Left cardiac atrium (tissue), 4 donors: Measurements from ENCODE around the gene LEFTY2. TPM values are rescaled to one million over a fixed set of nuclear protein-coding genes. Genes with fewer than 3 reads are reported as not detected.
"Not testable (repeated sequence)": the region's sequence is repeated elsewhere in the genome, so short reads cannot be mapped to it uniquely, and the experiment has no call there.

Experiments
- ATAC-seq, 2 donors: fragments of 200-7000 bp; cut with Tn5 transposase; one replicate each; pipeline ENCODE4 v1.9.1; 2020; ENCODE audit warnings: mild to moderate bottlenecking in 2 of 2, moderate library complexity in 2 of 2
- DNase-seq: peaks from one replicate; pipeline ENCODE4 v3.0.0-alpha.2; 2020
- intact Hi-C, 2 donors: fragments of 100-400 bp; cut with DNase I; formaldehyde crosslinking; loops; one replicate each; pipeline versions ENCODE4 v1.14.1 to v1.15.1; 2022 to 2023
- long read RNA-seq: library from polyadenylated mRNA; unstranded; transcript quantifications from one replicate; pipeline ENCODE4 v2.0.0, GENCODE V29; 2021
- total RNA-seq, 2 donors: library from RNA; stranded (reverse); fragmentation: NEBNext Ultra II Directional; extraction: Animal tissue kit (Norgen Biotek cat#: 25700); gene quantifications; one replicate each; pipeline ENCODE4 v1.2.1, GENCODE V29; 2021
- donor health status: DM: no; HTN: yes; CAD: no.
- donor health status: DM: no; HTN: yes; CAD: no; lungs with severe emphysema.
- donor health status: DM: yes; HTN: yes; CAD: no.
- donor health status: Dilated cardiomyopathy.

The LEFTY2 gene
- total RNA-seq: 1 to 10 TPM in 1 of 2 donors, under 1 TPM in 1; 0.34 to 1.2 TPM
- long read RNA-seq, partial matches to known transcripts: 0 of 1 reads
- long read RNA-seq, other reads (novel, unspliced or antisense): 0 of 1 reads

GRCh38 chr1:225941187-225941941 lies at the start of gene LEFTY2:
Gene LEFTY2, minus strand, starts transcription at chr1:225941220. Its CDS starts 80 bp downstream, at chr1:225941140.
- ATAC-seq: peak; percentile 48 to 51
- no peak for DNase-seq
- intact Hi-C loops: no loop called here

- DNase-seq (no peak), ATAC-seq (peak in 1 of 2 donors; percentile 23)
- intact Hi-C loops: no loop called here
These were observed 46.7 kb upstream of the LEFTY2 start for GRCh38 chr1:225987491-225988316.

DNA sequence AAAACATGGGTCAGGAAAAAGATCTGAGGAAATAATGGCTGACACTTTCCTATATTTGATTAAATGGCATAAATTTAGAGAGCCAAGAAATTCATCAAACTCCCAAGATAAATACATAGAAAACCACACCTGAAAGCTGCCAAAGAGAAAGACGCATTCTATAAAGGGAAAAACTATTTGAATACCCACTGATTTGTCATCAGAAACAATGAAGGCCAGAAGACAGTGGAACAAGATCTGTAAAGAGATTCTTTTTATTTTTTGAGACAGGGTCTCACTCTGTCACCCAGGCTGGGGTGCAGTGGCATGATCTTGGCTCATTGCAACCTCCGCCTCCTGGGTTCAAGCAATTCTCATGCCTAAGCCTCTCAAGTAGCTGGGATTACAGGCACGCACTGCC lies 40.7 kb upstream of the LEFTY2 start:
- intact Hi-C loops: no loop called here
- DNase-seq: no peak
- ATAC-seq: no peak

- intact Hi-C loops: no loop called here
- no peak for ATAC-seq
- no peak for DNase-seq
These were observed 39.2 kb upstream of the LEFTY2 start for GRCh38 chr1:225980005-225980836.

GRCh38 chr1:225979421-225979820 lies 38.4 kb upstream of the LEFTY2 start:
- intact Hi-C loops: loop anchor here (5.0 to 10.0 kb wide), 4 partner anchors 205 to 657 kb away; partner anchors contain the start of gene SRP9 (in 1 of the 2)
- ATAC-seq: no peak
- no peak for DNase-seq

DNA sequence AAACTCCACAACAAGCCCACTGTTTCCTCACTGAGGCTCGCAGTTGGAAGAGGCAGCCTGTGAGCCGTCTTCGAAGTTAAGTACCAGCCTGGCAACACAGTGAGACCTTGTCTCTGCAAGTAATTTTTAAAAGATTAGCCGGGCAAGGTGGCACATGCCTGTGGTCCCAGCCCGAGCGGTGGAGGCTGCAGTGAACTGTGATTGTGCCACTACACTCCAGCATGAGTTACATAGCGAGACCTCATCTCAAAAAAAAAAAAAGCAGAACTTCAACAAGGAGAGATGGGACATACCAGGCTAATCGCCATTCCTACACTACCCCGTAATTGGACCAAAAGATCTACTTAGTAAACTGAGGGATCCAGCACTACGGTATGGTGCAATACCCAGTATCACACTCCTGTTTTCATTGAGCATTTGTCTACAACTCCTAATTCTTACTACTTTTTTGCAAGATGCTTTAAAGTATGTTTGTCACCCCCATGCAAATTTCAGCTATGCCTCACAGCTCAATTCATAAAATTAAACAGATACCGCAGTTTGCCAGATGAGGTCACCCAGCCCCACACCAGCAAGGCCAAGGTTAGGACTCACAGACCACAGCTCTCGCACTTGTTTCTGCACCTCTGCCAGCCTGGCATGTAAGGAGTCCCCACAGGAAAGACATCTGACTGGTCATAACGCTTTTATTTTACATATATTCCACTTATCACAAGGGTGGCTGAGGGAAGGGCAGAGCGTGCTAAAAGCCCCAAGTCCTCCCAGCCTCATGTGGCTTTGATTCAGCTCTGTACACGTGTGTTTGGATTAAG lies 37.1 kb upstream of the LEFTY2 start:
- ATAC-seq (no peak), DNase-seq (no peak)
- intact Hi-C loops: loop anchor here (5.0 to 10.0 kb wide), 4 partner anchors 203 to 656 kb away; partner anchors contain the start of gene SRP9 (in 1 of the 2)

DNA sequence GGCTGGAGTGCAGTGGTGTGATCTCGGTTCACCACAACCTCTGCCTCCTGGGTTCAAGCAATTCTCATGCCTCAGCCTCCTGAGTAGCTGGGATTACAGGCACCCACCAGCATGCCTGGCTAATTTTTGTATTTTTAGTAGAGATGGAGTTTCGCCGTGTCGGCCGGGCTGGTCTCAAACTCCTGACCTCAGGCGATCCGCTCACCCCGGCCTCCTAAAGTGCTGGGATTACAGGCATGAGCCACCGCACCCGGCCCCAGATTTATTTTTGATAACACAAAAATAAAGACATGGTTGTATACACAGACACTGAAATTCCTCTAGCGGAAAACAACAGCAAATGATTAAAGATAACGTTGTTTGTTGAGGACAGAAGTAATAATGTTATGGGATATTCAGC lies 34.1 kb upstream of the LEFTY2 start:
- DNase-seq, ATAC-seq: not testable (repeated sequence)
- intact Hi-C loops: loop anchor here (5.0 to 10.0 kb wide), 4 partner anchors 200 to 653 kb away; partner anchors contain the start of gene SRP9 (in 1 of the 2)

DNA sequence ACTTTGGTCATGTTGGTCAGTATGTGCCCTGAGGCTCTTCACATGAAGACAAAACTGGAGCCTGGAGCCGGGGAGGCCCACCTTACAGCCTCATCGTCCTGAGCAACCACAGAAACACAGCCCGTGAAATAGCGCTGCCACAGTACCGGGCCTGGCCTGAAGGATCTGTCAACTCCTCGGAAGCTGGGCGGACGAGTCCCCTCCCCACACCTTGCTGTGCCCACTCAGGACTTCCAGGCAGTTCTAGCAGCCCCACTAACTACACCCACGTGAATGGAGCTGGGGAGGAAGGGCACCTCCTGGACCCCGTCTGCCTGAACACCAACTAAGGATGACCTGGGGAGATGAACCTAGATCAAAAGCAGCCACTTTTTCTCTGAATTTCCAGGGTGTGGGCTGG lies 33.4 kb upstream of the LEFTY2 start:
- no peak for ATAC-seq
- DNase-seq: no peak
- intact Hi-C loops: loop anchor here in 1 of 2 donors (10.0 kb wide), 2 partner anchors 200 to 650 kb away; partner anchors contain the start of gene SRP9

GRCh38 chr1:225973158-225973557 lies 32.1 kb upstream of the LEFTY2 start:
- ATAC-seq (no peak), DNase-seq (no peak)
- intact Hi-C loops: loop anchor here in 1 of 2 donors (10.0 kb wide), 2 partner anchors 198 to 648 kb away; partner anchors contain the start of gene SRP9

- intact Hi-C loops: loop anchor here in 1 of 2 donors (10.0 kb wide), 2 partner anchors 198 to 648 kb away; partner anchors contain the start of gene SRP9
- ATAC-seq (no peak), DNase-seq (no peak)
These were observed 31.5 kb upstream of the LEFTY2 start for GRCh38 chr1:225972344-225973152.

DNA sequence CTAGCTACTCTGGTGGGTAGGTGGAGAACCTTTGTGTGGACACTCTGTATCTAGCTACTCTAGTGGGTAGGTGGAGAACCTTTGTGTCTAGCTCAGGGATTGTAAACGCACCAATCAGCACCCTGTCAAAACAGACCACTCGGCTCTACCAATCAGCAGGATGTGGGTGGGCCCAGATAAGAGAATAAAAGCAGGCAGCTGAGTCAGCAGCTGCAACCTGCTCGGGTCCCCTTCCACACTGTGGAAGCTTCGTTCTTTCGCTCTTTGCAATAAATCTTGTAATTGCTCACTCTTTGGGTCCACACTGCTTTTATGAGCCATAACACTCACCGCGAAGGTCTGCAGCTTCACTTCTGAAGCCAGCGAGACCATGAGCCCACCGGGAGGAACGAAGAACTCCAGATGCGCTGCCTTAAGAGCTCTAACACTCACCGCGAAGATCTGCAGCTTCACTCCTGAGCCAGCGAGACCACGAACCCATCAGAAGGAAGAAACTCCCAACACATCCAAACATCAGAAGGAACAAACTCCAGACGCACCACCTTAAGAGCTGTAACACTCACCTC lies 29.7 kb upstream of the LEFTY2 start:
- ATAC-seq, DNase-seq: not testable (repeated sequence)
- intact Hi-C loops: loop anchor here in 1 of 2 donors (10.0 kb wide), 2 partner anchors 196 to 646 kb away; partner anchors contain the start of gene SRP9

DNA sequence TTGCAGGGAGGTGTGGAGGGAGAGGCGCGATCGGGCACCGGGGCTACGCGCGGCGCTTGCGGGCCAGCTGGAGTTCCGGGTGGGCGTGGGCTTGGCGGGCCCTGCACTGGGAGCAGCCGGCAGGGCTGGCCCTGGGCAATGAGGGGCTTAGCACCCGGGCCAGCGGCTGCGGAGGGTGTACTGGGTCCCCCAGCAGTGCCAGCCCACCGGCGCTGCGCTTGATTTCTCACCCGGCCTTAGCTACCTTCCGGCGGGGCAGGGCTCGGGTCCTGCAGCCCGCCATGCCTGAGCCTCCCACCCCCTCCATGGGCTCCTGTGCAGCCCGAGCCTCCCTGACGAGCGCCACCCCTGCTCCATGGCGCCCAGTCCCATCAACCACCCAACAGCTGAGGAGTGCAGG lies 28.7 kb upstream of the LEFTY2 start:
- intact Hi-C loops: loop anchor here in 1 of 2 donors (10.0 kb wide), 2 partner anchors 195 to 645 kb away; partner anchors contain the start of gene SRP9
- not testable (repeated sequence) for ATAC-seq, DNase-seq

- intact Hi-C loops: no loop called here
- no peak for DNase-seq
- ATAC-seq: no peak
These were observed 24.2 kb upstream of the LEFTY2 start for GRCh38 chr1:225965231-225965630.

GRCh38 chr1:225963735-225964530 lies 22.9 kb upstream of the LEFTY2 start:
- intact Hi-C loops: no loop called here
- DNase-seq: no peak
- ATAC-seq: no peak

- intact Hi-C loops: no loop called here
These were observed 21.5 kb upstream of the LEFTY2 start for GRCh38 chr1:225962440-225962975.

More at GRCh38 chr1:225962440-225962975, 21.5 kb upstream of the LEFTY2 start:
- DNase-seq (peak; percentile 52), ATAC-seq (peak; percentile 47 to 49)
